ENCODE measurements around the gene SNAPC4.

Gene SNAPC4

DNA sequence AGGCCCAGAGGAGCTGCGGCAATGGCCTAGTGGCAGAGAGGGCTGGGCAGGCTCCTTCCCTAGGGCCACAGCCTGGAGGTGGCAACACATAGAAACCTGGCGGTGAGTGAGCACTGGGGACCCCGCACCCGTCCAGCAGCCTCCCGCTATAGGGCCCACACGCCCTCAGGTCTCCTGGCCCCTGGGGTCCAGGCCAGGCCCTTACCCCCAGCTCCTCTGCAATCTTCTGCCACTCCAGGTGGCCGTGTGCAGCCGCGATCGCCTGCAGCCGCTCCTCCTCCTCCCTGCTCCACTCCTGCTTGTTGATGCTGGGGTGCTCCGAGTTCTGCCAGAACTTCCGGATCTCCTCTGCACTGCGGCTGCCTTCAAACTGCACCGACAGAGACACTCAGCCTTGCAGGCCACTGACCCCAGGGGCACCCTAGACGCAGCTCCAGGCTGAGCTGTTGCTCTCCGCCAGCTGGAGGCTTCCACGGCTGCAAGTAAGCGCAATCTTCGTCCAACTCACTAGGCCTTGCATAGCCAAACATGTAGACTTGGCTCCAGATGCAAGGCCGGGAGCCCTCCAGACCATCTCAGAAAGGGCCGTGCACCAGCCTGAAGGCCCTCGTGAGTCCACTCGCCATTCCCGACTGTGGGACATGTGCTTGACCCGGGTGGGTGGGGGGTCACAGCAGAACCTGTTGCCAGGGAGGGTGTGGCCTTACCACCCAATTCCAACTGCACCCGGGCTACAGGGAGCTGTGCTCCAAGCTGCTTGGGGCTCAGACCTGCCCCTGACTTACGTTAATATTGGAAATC is 8.0 kb downstream of the SNAPC4 start:
- DNase-seq, result no peak

DNA sequence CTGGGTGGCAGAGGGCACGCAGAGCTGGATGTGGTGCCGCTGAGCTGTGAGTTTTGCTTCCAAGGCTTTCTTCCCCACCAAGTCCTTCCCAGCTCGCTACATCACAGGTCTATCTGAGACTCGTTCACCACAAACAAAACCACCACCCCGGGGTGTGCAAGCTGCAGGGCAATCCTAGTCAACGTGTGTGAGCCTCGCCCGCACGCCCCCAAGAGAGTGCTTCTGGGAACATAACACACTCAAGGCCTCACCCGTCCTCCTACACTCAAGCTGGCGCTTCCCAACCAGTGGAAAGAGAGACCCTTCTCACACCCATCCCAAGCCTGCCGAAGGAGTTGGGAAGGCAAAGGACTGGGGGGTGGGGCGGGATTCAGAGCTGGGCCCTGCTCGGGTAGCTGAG is 10.6 kb downstream of the SNAPC4 start:
- no peak for DNase-seq

DNA sequence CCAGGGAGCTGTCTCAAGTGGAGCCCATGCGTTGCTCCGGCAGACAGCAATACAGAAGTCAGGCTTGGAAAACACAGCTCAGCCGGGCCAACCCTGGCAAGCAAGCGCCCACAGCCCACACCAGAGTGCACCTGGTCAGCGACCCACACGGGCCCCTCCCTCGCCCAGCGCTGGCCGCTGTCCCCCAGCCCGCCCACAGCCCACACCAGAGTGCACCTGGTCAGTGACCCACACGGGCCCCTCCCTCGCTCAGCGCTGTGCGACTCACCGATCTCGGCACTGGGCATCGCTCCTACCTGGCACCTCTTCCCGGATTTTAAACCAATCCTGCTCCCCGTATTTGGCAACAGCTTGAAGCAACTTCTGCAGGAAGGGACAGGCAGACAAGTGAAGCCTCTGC is 12.8 kb downstream of the SNAPC4 start:
- DNase-seq, result no peak

DNA sequence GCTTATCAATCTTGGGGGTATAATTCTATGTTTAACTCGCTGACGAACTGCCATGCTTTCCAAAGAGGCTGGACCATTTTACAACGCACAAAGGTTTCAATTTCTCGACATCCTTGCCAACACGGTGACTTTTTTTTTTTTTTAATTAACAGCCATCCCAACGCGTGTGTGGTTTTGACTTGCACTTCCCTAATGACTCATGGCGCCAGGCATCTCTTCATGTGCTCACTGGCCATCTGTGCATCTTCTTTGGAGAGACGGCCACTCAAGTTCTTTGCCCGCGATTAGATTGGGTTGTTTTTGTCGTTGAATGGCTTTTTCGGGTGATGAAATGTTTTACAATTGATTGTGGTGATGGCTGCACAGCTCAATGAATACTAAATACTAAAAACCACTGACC is 14.0 kb downstream of the SNAPC4 start:
- DNase-seq, result no peak

DNA sequence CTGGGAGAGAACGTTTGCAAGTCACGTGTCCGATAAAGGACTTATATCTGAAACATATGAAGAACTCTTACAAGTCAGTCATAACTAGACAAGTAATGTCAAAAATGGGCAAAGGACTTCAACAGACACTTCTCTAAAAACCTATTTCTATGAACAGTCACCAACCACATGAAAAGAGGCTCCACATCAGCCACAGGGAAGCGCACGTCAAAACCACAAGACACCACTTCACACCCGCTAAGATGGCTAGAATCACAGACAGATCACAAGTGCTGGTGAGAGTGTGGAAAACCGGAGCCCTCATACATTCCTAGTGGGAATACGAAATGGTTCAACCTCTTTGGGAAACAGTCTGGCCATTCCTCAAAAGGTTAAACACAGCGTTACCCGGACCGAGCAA is 15.0 kb downstream of the SNAPC4 start:
- no peak for DNase-seq

DNA sequence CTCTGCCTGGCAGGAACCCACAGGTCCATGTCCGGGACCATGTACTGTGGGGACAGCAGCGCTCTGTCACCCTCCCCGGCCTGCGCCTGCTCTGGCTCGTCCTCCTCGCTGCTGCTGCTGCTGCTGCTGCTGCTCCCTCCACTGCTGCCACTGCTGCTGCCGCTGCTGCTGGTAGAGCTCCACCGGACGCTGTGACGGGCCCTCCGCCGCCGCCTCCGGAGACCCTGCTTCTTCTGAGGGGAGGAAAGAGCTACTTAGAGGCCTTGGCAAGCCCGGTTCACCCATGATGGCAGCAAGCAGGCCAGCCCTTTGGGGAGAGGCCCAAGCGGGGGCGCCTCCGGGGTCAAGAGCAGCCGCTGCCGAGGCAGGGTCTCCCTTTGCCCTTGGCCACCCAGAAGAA is 16.5 kb downstream of the SNAPC4 start:
- DNase-seq, result no peak

DNA sequence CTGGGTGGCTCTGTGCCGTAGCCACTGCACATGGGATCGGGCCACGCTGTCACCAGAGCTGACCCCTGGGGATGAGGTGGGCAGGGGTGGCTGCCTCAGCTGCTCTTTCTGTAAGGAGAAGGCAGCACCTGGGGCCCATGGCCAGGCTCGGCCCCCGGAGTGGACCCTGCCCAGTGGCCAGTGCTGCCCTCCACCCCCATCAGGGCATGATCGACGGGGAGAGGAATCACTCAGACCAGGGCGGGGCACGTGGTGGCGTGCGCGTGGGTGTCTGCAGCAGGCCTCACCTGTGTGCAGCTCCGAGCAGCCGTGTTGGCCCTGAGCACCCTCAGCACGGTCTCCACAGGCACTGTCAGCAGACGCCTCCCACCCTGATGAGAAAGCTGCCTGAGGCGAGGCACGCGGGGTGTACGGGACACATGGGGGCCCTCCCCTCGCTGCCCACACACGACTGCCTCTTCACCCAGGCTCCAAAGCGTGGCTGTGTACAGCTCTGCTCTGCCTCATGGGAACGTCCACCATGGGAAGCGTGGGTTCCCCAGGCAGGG is 17.9 kb downstream of the SNAPC4 start:
- no peak for DNase-seq

DNA sequence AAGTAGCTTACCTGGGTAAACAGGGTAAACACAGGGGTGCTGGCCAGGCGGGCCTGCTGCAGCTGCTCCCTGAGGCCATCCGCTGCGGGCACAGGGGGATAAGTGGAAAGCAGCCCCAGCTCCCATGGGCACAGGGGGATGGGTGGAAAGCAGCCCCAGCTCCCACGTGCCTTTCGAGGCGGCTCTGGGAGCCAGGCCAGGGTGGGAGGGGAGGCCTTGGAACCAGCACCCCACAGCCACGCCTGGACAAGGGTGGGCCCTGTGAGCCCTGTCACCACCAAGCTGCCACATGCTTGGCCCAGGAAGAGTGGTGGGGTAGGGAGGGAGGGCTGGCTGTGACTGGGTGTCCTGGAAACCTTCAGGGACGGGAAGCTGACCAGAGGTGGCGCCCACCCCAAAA is 18.7 kb downstream of the SNAPC4 start:
- DNase-seq, result no peak

DNA sequence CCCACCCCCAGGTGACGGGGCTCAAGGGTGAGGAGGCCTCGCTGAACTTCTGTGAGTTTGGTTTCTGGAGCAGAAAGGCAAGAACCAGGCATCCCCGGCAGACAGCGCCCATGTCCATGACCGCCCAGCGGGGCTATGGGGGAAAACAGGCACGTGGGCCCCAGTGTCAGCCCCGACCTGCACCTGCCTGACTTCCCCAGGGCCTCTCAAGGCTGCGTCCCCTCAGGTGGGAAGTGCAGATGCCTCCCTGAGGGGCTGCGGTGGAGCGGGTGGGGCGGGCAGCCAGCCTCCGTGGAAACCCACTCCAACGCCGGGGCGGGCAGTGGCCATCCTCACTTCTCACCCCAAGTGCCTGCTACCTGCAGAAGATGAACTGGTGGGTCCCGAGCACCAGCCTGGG is 19.6 kb downstream of the SNAPC4 start:
- no peak for DNase-seq

DNA sequence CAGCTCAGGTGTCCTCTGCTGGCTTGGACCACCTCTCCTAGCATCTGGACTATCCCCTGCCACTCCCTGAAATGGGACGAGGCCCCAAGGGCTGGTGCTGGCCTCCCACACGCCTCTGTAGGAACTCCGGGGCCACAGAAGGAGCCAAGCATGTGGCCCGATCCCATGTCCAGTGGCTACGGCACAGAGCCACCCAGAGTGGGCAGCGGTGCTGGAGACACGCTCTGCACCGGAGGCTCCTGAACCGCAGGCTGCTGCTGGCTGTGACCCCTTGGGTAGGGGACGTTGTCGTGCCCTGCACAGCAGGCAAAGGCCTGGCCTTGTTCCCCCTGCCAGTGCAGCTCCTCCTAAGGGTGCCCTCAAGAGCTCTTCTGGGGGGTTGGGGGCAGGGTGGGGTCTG is 20.1 kb downstream of the SNAPC4 start:
- no peak for DNase-seq

DNA sequence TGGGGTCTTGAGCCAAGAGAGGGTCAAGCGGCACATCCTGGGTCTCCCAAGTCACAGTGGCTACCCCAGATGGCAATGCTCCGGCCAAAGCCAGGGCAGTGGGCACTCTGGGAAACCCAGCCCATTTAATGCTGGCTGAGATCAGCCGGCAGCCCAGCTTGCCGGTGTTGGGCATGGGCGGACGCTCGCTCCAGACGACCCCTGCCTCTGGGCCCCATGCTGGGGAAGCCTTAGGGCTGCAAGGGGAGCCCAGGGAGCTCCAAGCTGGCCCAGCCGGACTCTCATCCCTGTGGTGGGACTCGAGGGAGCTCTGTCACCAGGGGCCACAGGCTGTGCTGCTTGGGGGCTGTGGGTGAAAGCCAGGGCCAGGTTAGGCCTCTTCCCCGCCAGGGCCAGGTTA is 20.6 kb downstream of the SNAPC4 start:
- no peak for DNase-seq

DNA sequence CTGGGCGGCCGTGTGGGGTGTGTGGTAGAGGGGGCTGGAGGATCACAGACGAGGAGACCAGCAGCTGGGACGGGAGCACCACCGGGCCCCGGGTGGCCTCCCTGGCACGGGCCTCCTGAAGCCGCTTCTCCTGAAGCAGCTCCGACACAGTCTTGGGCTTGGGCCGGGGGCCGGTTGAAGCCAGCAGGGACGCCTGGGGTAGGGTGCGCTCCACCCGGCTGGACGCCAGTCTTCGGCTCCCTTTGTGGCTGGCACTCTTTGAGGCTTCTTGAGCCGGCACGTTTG is 21.0 kb downstream of the SNAPC4 start:
- DNase-seq, result no peak

DNA sequence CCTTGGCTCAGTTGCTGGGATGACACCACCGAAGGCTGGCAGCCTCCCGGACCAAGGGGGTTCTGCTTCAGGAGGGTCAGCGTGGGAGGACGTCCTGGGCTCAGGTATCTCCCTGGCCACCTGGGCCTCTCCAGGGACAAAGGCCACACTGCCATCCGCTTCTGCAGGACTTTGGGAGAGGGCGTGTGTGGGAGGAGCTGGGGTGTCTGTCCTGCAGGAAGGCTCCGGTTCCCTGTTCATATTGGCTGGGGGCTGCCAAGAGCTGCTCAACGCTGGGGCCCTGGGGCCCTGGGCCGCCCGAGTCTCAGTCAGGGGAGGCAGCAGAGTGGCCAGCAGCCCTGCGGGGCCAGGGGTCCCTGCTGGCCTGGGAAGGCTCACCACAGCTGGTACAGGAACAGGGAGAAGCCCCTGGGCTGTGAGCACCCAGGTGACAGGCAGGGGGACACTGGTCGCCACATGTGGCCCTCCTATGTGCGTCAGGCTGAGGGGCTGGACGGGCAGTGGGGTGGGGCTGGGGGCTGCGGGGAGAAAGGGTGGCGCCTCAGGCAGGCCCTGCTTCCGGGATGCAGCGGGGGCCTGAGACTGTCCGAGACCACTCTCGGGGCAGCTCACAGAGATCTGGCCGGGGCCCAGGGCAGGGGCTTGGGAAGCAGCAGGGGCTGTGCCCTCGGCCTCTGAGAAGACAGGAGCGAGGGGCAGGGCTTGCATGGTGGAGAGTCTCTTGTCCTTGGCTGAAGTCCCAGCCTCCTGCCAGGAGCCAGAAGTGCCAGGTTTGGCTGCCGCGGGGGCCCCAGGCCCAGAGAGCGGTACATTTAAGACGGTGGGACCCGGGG is 21.6 kb downstream of the SNAPC4 start:
- no peak for DNase-seq

DNA sequence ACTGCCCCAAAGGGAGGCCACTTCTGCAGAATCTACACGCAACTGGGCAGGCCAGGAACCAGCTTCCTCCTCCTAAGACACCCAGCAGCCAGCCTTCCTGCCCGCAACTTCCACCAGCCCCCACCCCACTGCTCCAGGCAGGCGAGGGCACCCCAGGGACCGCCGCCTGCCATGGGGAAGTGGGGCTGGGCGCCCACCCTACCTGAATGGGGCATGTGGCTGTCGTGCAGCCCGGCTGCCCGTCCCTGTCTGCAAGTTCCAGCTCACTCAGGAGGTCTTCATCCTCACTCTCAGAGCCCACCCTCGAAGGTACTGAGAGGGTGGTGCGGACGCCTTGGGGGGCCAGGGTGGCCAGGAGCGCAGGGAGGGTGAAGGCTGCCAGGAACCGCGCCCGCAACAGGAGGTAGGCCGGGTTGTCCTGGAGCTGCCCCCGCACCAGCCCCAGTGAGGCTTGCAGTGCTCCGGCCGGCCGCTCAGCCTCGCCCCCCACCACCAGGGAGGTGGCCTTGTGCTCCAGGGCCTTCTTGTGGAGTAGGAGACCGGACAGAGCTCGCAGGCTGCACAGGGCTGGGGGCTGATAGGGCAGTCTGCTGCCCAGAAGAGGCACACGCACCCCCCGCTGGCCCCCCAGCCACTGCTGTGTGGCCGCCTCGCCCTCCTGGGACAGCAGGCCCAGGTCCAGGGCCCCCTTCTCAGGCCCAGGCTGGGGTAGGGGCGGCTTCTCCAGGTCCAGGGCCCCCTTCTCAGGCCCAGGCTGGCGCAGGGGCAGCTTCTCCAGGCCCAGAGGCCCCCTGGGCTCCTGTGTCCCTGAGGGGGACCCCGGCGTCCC is 22.4 kb downstream of the SNAPC4 start:
- no peak for DNase-seq

DNA sequence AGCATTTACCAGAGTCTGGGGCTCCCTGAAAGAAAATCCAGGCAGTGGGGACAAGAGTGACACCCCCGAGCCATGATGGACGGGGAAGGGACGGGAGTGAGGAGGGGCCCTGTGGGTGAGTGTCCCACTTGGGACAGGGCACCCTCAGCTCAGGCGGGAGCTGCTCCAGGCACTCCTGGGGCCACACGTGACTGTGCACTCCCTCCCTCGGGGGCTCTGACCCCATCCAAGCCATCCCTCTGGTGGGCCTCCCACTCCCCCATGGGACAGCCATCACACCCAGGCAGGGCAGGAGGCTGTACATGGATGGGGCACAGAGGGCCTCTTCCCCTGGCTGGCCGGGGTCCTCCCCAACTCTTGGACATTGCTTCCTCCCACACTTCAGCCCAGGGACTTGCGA is 23.5 kb downstream of the SNAPC4 start:
- DNase-seq, result no peak

DNA sequence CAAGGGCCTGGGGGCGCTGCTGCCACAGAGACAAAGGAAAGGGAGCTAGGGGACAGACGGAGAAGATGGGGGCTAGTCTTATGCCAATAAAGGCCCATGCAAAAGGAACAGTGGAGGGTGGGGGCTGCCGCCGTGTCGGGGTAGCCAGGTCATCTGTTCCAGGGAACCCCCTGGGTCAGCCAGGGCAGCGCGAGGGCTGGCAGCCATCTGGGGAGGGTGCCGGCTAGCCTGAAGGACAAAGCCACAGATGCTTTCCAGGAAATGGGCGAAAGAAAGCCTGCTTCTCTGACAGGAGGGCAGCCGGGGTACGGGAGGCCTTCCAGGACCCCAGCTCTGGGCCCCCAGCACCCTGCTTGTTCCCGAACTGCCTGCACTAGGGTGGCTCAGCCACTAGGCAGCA is 24.9 kb downstream of the SNAPC4 start:
- DNase-seq, result no peak

DNA sequence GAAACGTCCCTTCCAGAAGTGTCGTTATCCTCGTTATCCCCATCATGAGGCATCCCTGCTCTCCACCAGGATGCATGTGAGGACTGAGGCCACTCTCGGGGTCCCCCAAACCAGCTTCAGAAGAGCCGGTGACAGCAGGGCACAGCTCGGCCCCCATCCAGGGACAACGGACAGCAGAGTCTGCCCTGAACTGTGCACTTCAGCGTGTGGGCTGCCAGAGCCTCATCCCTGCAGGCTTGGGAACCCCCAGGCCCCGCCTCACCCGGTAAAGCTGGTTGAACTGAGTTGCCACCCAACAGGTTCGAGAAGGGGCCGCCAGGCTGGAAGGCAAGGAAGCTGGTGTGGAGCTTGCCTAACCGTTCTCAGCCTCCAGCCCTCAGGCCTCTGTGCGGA is 25.8 kb downstream of the SNAPC4 start:
- DNase-seq, result no peak

DNA sequence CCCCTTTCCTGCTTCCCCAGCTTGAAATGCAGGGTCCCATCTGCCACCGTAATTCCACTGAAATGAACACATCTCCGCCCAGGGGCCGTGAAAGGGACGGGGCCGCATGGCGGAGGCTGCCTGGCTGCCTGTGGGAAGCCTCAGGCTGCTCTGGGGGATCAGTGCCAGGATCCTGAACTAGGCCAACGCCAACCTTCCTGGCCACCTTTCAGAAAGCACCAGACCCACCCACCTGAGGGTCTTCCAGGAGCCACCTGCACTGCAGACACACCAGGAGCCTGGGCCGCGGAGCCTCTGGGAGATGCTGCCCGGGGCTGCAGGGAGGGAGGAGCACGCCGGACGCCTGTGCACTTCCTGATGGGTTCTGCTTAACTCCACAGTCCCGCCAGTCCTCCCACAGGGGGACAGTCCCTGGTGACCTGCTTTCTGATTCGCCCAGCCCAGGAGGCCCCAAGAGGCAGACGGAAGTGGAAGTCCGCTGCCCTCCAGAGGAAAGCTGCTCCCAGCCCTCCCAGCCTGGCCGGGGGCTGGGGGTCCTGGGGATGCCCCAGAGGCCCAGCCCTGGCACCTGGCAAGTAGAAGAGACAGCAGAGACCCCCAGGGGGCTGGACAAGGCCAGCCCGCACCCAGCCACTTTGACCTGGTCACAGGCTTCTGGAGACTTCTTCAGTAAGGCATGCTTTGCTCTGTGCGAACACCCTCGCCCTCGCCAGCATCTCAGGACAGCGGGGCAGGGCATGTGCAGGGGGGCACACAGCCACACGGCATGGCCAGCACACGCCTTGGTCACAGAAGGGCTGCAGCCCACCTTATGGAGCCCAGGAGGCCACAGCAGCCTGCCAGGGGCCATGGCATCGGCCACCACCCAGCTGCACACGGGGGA is 26.4 kb downstream of the SNAPC4 start, which contains the start of gene CARD9:
Gene CARD9 (minus strand): TSS at position 370 of the 883 bp plus-strand sequence. CDS start 1,591 bp downstream, outside the sequence.
- DNase-seq, result no peak

DNA sequence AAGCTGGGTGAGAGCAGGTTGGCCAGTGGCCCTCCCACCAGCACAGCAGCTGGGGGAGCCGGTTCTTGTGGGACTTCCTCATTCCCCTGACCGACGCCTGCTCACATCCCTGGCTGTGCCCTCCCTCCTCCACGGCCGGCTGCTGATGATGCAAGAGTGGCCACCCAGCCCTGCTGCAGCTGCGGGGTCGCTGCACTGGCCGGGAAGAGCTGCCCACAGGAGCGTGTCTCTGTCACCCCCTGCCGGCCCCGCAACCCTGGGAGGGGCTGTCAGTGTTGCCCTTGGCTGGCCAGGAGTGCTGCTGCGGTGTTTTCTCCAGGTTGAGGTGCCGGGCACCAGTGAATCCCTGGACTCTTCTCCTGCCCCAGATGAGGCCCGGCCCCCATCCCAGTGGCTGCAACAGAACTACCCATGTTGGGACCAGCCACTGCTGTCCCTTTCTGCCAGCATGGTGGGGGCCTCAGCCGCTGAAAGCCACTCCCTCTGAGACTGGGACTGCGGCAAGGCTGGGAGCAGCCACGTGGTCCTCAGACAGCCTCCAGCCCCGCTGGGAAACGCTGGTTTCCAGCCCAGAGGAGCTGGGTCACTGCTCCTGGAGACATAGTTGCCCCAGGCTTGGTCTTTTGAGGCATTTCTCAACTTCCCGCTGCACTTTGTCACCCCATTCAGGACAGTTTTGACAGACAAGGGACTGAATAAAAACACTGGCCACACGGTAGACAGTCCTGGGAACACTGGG is 27.2 kb downstream of the SNAPC4 start:
- no peak for DNase-seq

DNA sequence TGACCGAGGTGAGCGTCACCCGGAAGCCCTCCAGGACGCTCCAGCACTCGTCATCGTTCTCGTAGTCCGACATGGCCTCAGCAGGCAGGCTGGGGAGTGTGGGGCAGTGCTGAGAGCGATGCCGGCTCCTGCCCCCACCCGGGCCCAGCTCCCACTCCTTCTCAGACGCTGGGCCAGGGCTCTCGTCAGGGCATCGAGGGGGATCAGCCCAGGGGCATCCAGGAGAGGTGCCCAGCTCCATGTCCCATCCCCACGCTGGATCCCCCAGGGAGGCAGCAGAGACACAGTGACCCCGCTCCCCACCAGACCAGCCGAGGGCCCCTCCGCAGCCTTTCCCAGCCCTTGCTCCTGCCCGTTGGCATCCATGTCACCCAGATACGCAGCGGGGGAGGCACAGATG is 28.0 kb downstream of the SNAPC4 start:
- no peak for DNase-seq

DNA sequence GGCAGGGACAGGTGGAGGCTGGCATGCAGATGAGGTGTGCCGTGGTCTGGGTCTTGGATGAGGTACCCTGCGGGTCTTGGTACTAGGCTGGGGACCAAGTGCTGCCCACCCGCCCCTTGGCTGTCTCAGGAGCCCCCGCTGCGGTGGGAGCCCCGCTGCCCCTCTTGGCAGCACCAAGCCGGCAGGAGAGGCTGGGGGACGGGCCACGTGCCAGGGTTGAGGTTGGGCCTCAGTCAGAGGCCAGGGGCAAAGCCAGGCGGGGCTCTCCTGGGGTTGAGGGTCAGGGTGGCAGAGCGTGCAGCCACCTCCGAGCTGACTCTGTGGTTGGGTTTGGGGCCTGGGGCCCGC is 28.5 kb downstream of the SNAPC4 start:
- no peak for DNase-seq

Measured in effector CD8-positive, alpha-beta T cell (primary cell).